IMR-90 (cell line): ENCODE results near the gene HUNK. TPM values are rescaled to one million over a fixed set of nuclear protein-coding genes. Genes with fewer than 3 reads are reported as not detected.

Source experiments
- ATAC-seq: fragments of 200-7000 bp; cut with Tn5 transposase; 2 replicates; pipeline ENCODE4 v1.9.1; 2020; ENCODE audit warnings: low read depth, mild to moderate bottlenecking, moderate library complexity
- BruUV-seq: library from RNA; stranded (reverse); fragments of 400-500 nt; replicated peaks from 2 replicates; lab custom pipeline; 2021; lab: Mats Ljungman, UMichigan
- CTCF ChIA-PET: fragments of 300-600 bp; formaldehyde crosslinking; extraction: SDS; loops from one replicate; lab custom pipeline; 2021; ENCODE audit warnings: antibody characterized with exemption; lab: Yijun Ruan, JAX
- POLR2A ChIA-PET: fragments of 300-600 bp; sonication (Branson Sonifier 250); formaldehyde crosslinking; loops from one replicate; lab custom pipeline; 2022; ENCODE audit warnings: antibody characterized with exemption; ENCODE audit not compliant: unreplicated experiment; lab: Charles Lee
- DNase-seq: peaks from one replicate; pipeline ENCODE4 v3.0.0; 2013
- H2AFZ ChIP-seq: replicated peaks from 2 replicates; pipeline ENCODE3; 2013; ENCODE audit warnings: low read length, mild to moderate bottlenecking; ENCODE audit not compliant: poor library complexity
- H2AK5ac ChIP-seq: 2 replicates; pipeline ENCODE4 v1.6.1; 2013; ENCODE audit warnings: low read depth, low read length, inconsistent platforms
- H2AK9ac ChIP-seq: replicated peaks from 2 replicates; pipeline ENCODE3; 2013; ENCODE audit warnings: mild to moderate bottlenecking, low read depth, low read length, moderate library complexity; ENCODE audit not compliant: poor library complexity
- H2BK120ac ChIP-seq: 2 replicates; pipeline ENCODE4 v1.6.1; 2013; ENCODE audit warnings: low read depth, low read length, inconsistent platforms
- H2BK15ac ChIP-seq: 3 replicates; pipeline ENCODE4 v1.6.1; 2013; ENCODE audit warnings: low read depth, low read length, inconsistent platforms
- H2BK20ac ChIP-seq: 2 replicates; pipeline ENCODE4 v1.6.1; 2013; ENCODE audit warnings: low read depth, mild to moderate bottlenecking, inconsistent platforms, low read length, moderate library complexity
- H2BK5ac ChIP-seq: 2 replicates; pipeline ENCODE4 v1.6.1; 2013; ENCODE audit warnings: mild to moderate bottlenecking, low read depth, low read length, inconsistent platforms; ENCODE audit not compliant: poor library complexity, severe bottlenecking
- H3K14ac ChIP-seq: replicated peaks from 2 replicates; pipeline ENCODE4 v1.6.1; 2013; ENCODE audit warnings: low read depth, low read length, inconsistent platforms
- H3K18ac ChIP-seq: 2 replicates; pipeline ENCODE4 v1.6.1; 2013; ENCODE audit warnings: low read depth, low read length, control low read depth
- H3K23ac ChIP-seq: 2 replicates; pipeline ENCODE4 v1.6.1; 2013; ENCODE audit warnings: low read depth, low read length, inconsistent platforms
- H3K27ac ChIP-seq: 2 replicates; pipeline ENCODE4 v1.5.1; 2013; ENCODE audit warnings: mild to moderate bottlenecking, control low read depth, low read length; ENCODE audit not compliant: insufficient read depth
- H3K27me3 ChIP-seq: 2 replicates; pipeline ENCODE4 v1.6.1; 2013; ENCODE audit warnings: low read length; ENCODE audit not compliant: control insufficient read depth, insufficient read depth
- H3K36me3 ChIP-seq: 2 replicates; pipeline ENCODE4 v1.6.1; 2013; ENCODE audit warnings: low read length, mixed read lengths; ENCODE audit not compliant: control insufficient read depth, insufficient read depth
- H3K4ac ChIP-seq: 2 replicates; pipeline ENCODE4 v1.6.1; 2013; ENCODE audit warnings: low read depth, low read length, inconsistent platforms
- H3K4me1 ChIP-seq: 2 replicates; pipeline ENCODE4 v1.6.1; 2013; ENCODE audit warnings: low read length, mixed read lengths; ENCODE audit not compliant: control insufficient read depth, insufficient read depth
- H3K4me2 ChIP-seq: 2 replicates; pipeline ENCODE4 v1.6.1; 2013; ENCODE audit warnings: low read depth, mild to moderate bottlenecking, control low read depth, low read length, moderate library complexity
- H3K4me3 ChIP-seq: 2 replicates; pipeline ENCODE4 v1.5.1; 2013; ENCODE audit warnings: low read depth, mild to moderate bottlenecking, control low read depth, low read length, moderate library complexity; ENCODE audit not compliant: insufficient read depth
- H3K56ac ChIP-seq: 2 replicates; pipeline ENCODE4 v1.6.1; 2013; ENCODE audit warnings: low read length, inconsistent platforms; ENCODE audit not compliant: insufficient read depth; ENCODE audit errors: extremely low read depth
- H3K79me1 ChIP-seq, 2 experiments: 2 replicates each; pipeline ENCODE4 v1.6.1; 2013; ENCODE audit warnings: low read length in 2 of 2, inconsistent platforms in 1 of 2, low read depth in 1 of 2
- H3K9ac ChIP-seq: 2 replicates; pipeline ENCODE4 v1.6.1; 2013; ENCODE audit warnings: low read depth, low read length, control low read depth
- H3K9me1 ChIP-seq: 2 replicates; pipeline ENCODE4 v1.6.1; 2013; ENCODE audit warnings: low read length, inconsistent platforms; ENCODE audit not compliant: insufficient read depth
- H3K9me3 ChIP-seq: 2 replicates; pipeline ENCODE4 v1.6.1; 2013; ENCODE audit warnings: low read length; ENCODE audit not compliant: control insufficient read depth, insufficient read depth
- H4K20me1 ChIP-seq: 2 replicates; pipeline ENCODE4 v1.6.1; 2013; ENCODE audit warnings: low read length, inconsistent platforms; ENCODE audit not compliant: insufficient read depth
- H4K5ac ChIP-seq: 2 replicates; pipeline ENCODE4 v1.6.1; 2013; ENCODE audit warnings: mild to moderate bottlenecking, low read depth, low read length, control low read depth
- H4K8ac ChIP-seq, 2 experiments: 2 replicates each; pipeline ENCODE4 v1.6.1; 2013; ENCODE audit warnings: low read depth in 2 of 2, low read length in 2 of 2, control low read depth in 1 of 2, inconsistent platforms in 1 of 2
- H4K91ac ChIP-seq: 2 replicates; pipeline ENCODE4 v1.6.1; 2013; ENCODE audit warnings: low read depth, low read length, inconsistent platforms; ENCODE audit not compliant: insufficient read depth
- FOS ChIP-seq: fragments of 150-350 bp; IDR thresholded peaks from 2 replicates; pipeline ENCODE4 v1.6.1; 2016; ENCODE audit warnings: low read depth, low read length
- MAZ ChIP-seq: IDR thresholded peaks from 2 replicates; pipeline ENCODE4 v1.6.1; 2012; ENCODE audit warnings: low read depth, mild to moderate bottlenecking, low read length, improper control_type of control experiment, moderate library complexity, borderline replicate concordance
- WGBS, 2 experiments: methylation state at CpG; one replicate each; pipeline versions ENCODE4 v1.1.5 to v1.1.7; 2013; ENCODE audit warnings: missing lambda C conversion rate in 2 of 2; ENCODE audit not compliant: insufficient read length in 1 of 2; ENCODE audit errors: extremely low coverage in 2 of 2; 5-methylcytosine and 5-hydroxymethylcytosine counted together
- dilution Hi-C: fragments of 300-500 bp; cut with HindIII; formaldehyde crosslinking; loops from one replicate; pipeline ENCODE4 v1.14.3; 2018; ENCODE audit warnings: low sequenced_read_pairs; ENCODE audit not compliant: unreplicated experiment
- in situ Hi-C: fragments of 300-500 bp; cut with MboI; formaldehyde crosslinking; loops from 3 replicates; pipeline ENCODE4 v1.14.3; 2019; ENCODE audit warnings: low sequenced_read_pairs, inconsistent platforms, mixed read lengths
- intact Hi-C: fragments of 100-400 bp; cut with micrococcal nuclease; formaldehyde crosslinking; loops from 2 replicates; pipeline ENCODE4 v1.10.0; 2022
- polyA plus RNA-seq, 3 experiments: library from polyadenylated mRNA; depleted of rRNA; stranded (reverse); fragments of >200 nt; gene quantifications; 2 replicates each; pipeline ENCODE4 v1.2.3, GENCODE V29; 2012; ENCODE audit warnings: low replicate concordance in 1 of 3
- total RNA-seq: library from RNA; depleted of rRNA; stranded (reverse); fragments of >200 nt; gene quantifications from 2 replicates; pipeline ENCODE4 v1.2.3, GENCODE V29; 2012
- TF ChIP-seq, protein P1 (sequence below): conservative IDR thresholded peaks from 2 replicates; pipeline ENCODE4 v1.5.1; 2012; ENCODE audit warnings: mild to moderate bottlenecking, low read depth, low read length, improper control_type of control experiment
- TF ChIP-seq, protein P2 (sequence below): fragments of 150-350 bp; IDR thresholded peaks from 2 replicates; pipeline ENCODE4 v1.6.1; 2017; ENCODE audit warnings: mild to moderate bottlenecking, antibody characterized with exemption, low read length, low read depth

The HUNK gene
- total and polyA plus RNA-seq, 2 of the 4 experiments (the other 2 are of a cell fraction), result 1.0 to 2.0 TPM

DNA sequence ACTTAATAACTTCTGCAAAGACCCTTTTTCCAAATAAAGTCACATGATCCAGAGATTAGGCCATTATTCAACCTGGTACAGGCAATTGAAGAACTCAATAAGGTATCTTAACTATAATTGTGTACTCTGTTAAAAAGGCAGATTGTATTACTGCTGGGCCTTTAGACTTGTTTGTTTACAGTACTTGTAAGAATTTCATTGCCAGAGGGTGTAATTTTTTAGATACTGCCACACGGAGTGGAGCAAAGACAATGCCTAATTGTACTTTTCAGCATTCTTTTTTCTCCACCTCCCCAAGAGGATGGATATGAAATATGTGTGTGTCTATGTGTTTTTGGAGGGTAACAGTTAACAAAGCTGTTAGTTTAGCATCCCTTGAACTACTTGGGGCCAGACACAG is 47.5 kb downstream of the HUNK start:
- H3K4me1 ChIP-seq, result peaks cover 7% of the 10 kb centered on the region
- H3K27ac ChIP-seq, result no peak overlapping the region
- DNase-seq (no peak), ATAC-seq (no peak)
- intact Hi-C loops (no loop called here), dilution Hi-C loops (no loop called here), in situ Hi-C loops (no loop called here)
- no peak overlapping the region for H2AK5ac ChIP-seq
- no peak overlapping the region for H2AK9ac ChIP-seq
- TF ChIP-seq, protein P1, sequence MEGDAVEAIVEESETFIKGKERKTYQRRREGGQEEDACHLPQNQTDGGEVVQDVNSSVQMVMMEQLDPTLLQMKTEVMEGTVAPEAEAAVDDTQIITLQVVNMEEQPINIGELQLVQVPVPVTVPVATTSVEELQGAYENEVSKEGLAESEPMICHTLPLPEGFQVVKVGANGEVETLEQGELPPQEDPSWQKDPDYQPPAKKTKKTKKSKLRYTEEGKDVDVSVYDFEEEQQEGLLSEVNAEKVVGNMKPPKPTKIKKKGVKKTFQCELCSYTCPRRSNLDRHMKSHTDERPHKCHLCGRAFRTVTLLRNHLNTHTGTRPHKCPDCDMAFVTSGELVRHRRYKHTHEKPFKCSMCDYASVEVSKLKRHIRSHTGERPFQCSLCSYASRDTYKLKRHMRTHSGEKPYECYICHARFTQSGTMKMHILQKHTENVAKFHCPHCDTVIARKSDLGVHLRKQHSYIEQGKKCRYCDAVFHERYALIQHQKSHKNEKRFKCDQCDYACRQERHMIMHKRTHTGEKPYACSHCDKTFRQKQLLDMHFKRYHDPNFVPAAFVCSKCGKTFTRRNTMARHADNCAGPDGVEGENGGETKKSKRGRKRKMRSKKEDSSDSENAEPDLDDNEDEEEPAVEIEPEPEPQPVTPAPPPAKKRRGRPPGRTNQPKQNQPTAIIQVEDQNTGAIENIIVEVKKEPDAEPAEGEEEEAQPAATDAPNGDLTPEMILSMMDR, result no peak
- TF ChIP-seq, protein P2, sequence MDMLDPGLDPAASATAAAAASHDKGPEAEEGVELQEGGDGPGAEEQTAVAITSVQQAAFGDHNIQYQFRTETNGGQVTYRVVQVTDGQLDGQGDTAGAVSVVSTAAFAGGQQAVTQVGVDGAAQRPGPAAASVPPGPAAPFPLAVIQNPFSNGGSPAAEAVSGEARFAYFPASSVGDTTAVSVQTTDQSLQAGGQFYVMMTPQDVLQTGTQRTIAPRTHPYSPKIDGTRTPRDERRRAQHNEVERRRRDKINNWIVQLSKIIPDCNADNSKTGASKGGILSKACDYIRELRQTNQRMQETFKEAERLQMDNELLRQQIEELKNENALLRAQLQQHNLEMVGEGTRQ, result no peak
- no peak for TF ChIP-seq MAZ
- TF ChIP-seq FOS, result no peak
- H3K4me3 ChIP-seq, result no peak overlapping the region
- H3K36me3 ChIP-seq, result no peaks in the 10 kb centered on the region
- peaks cover 0 to 2% of the 10 kb centered on the region in 2 experiments; a peak in 1 of 4 replicates for H3K79me1 ChIP-seq
- peaks cover 2% of the 10 kb centered on the region; the same call in 1 of the 2 replicates for H3K9me3 ChIP-seq
- peak overlapping the region; percentile 39 for H2BK5ac ChIP-seq
- no peak overlapping the region for H3K9ac ChIP-seq
- H2BK20ac ChIP-seq, result peak overlapping the region; percentile 20; the same call in 1 of the 2 replicates
- H3K18ac ChIP-seq, result no peak overlapping the region
- 0 out of 2 replicates have a peak overlapping the region, but pooled peaks have one; percentile 21 for H4K91ac ChIP-seq
- CTCF ChIA-PET, result no interaction called here
- no peak overlapping the region for H4K8ac ChIP-seq
- no peak overlapping the region; the same call in 1 of the 2 replicates for H4K5ac ChIP-seq
- no peak overlapping the region for H3K56ac ChIP-seq
- H3K23ac ChIP-seq, result no peak overlapping the region
- no TSS peak for BruUV-seq
- H3K4ac ChIP-seq, result 0 out of 2 replicates have a peak overlapping the region, but pooled peaks have one; percentile 50
- H2BK120ac ChIP-seq, result no peak overlapping the region
- H2AFZ ChIP-seq, result no peak overlapping the region
- H4K20me1 ChIP-seq, result no peaks in the 10 kb centered on the region
- H3K9me1 ChIP-seq, result peaks cover 3% of the 10 kb centered on the region; the same call in 1 of the 2 replicates
- POLR2A ChIA-PET, result no interaction called here
- H3K27me3 ChIP-seq, result no peaks in the 10 kb centered on the region
- H3K14ac ChIP-seq, result no peak overlapping the region
- no peak overlapping the region for H3K4me2 ChIP-seq
- no peak overlapping the region; the same call in 2 of the 3 replicates for H2BK15ac ChIP-seq
- no CpG with 5 or more reads among the region's 1 CpG for WGBS, 2 experiments
